RWPE2 (cell line): ENCODE results near the gene CBR4.
A peak's percentile ranks its signal among the peaks of the same experiment; 100 is the strongest.
"Not testable (repeated sequence)": the region's sequence is repeated elsewhere in the genome, so short reads cannot be mapped to it uniquely, and the experiment has no call there.

ENCODE experiments used
- ATAC-seq: fragments of 200-7000 bp; cut with Tn5 transposase; 3 replicates; pipeline ENCODE4 v1.9.1; 2021; ENCODE audit warnings: low read depth
- DNase-seq: peaks from one replicate; pipeline ENCODE4 v3.0.0-alpha.2; 2020; ENCODE audit warnings: low spot score
- H3K27ac ChIP-seq: fragments of 450-650 bp; 2 replicates; pipeline ENCODE4 v1.5.1; 2017; ENCODE audit warnings: mild to moderate bottlenecking; ENCODE audit not compliant: poor library complexity, severe bottlenecking
- H3K27me3 ChIP-seq: fragments of 250-450 bp; sonication (Bioruptor Pico); 2 replicates; pipeline ENCODE4 v1.5.1; 2021; ENCODE audit warnings: mild to moderate bottlenecking, moderate library complexity; ENCODE audit not compliant: insufficient read depth, poor library complexity, severe bottlenecking
- H3K36me3 ChIP-seq: fragments of 250-450 bp; sonication (Bioruptor Pico); 2 replicates; pipeline ENCODE4 v1.5.1; 2020; ENCODE audit warnings: low read depth, mild to moderate bottlenecking, moderate library complexity
- H3K4me1 ChIP-seq: fragments of 250-450 bp; sonication (Bioruptor Pico); 2 replicates; pipeline ENCODE4 v1.5.1; 2021; ENCODE audit warnings: mild to moderate bottlenecking, moderate library complexity; ENCODE audit not compliant: insufficient read depth, poor library complexity, severe bottlenecking
- H3K4me3 ChIP-seq: fragments of 250-450 bp; sonication (Bioruptor Pico); 2 replicates; pipeline ENCODE4 v1.5.1; 2021; ENCODE audit warnings: mild to moderate bottlenecking, moderate library complexity; ENCODE audit not compliant: severe bottlenecking
- H3K9me3 ChIP-seq: fragments of 250-450 bp; sonication (Bioruptor Pico); 2 replicates; pipeline ENCODE4 v1.5.1; 2021; ENCODE audit warnings: mild to moderate bottlenecking, moderate library complexity; ENCODE audit not compliant: severe bottlenecking
- CTCF ChIP-seq: fragments of 450-650 bp; IDR thresholded peaks from one replicate; pipeline ENCODE4 v1.5.1; 2017; ENCODE audit warnings: mild to moderate bottlenecking, moderate library complexity; ENCODE audit not compliant: poor library complexity, severe bottlenecking

Gene CBR4

GRCh38 chr4:168955674-168956073, 54.4 kb downstream of the CBR4 start:
- Histone ChIP-seq H3K27me3 (no peaks in the 10 kb centered on the region), H3K36me3 (no peaks in the 10 kb centered on the region), H3K4me3 (no peak overlapping the region), H3K4me1 (no peaks in the 10 kb centered on the region), H3K27ac (no peak overlapping the region), H3K9me3 (no peaks in the 10 kb centered on the region)
- DNase-seq: no peak
- TF ChIP-seq CTCF: no peak
- no peak for ATAC-seq

- not testable (repeated sequence) for H3K4me1 ChIP-seq, H3K27me3 ChIP-seq, H3K27ac ChIP-seq, H3K36me3 ChIP-seq, H3K4me3 ChIP-seq, H3K9me3 ChIP-seq, ATAC-seq, DNase-seq
Measured at GRCh38 chr4:168952821-168953246, 57.2 kb downstream of the CBR4 start.

- TF ChIP-seq CTCF: no peak
- Histone ChIP-seq H3K9me3 (no peaks in the 10 kb centered on the region), H3K4me3 (no peak overlapping the region), H3K27me3 (no peaks in the 10 kb centered on the region), H3K27ac (no peak overlapping the region), H3K4me1 (no peaks in the 10 kb centered on the region), H3K36me3 (no peaks in the 10 kb centered on the region; the same call in 1 of the 2 replicates)
- ATAC-seq: no peak
- DNase-seq: no peak
Measured at GRCh38 chr4:168945291-168945690, 64.8 kb downstream of the CBR4 start.

- no peaks in the 10 kb centered on the region for H3K27me3 ChIP-seq
- H3K9me3 ChIP-seq: no peaks in the 10 kb centered on the region
- no peaks in the 10 kb centered on the region for H3K4me1 ChIP-seq
- no peak overlapping the region for H3K4me3 ChIP-seq
- H3K27ac ChIP-seq: no peak overlapping the region
- no peaks in the 10 kb centered on the region; the same call in 1 of the 2 replicates for H3K36me3 ChIP-seq
- TF ChIP-seq CTCF: peak; percentile 54
- ATAC-seq (no peak), DNase-seq (no peak)
Measured at GRCh38 chr4:168942985-168943384, 67.1 kb downstream of the CBR4 start.
